HTR-8/SVneo (cell line): Measurements from ENCODE around the gene NANOS1.

Source experiments
- DNase-seq: peaks from one replicate; pipeline ENCODE4 v3.0.0; 2011; ENCODE audit warnings: low spot score, mixed read lengths; ENCODE audit not compliant: insufficient read length
- FAIRE-seq: peaks from 2 replicates; lab custom pipeline; 2011; peaks lifted over from hg19 to GRCh38; lab: Jason Lieb, UNC

The NANOS1 gene, protein sequence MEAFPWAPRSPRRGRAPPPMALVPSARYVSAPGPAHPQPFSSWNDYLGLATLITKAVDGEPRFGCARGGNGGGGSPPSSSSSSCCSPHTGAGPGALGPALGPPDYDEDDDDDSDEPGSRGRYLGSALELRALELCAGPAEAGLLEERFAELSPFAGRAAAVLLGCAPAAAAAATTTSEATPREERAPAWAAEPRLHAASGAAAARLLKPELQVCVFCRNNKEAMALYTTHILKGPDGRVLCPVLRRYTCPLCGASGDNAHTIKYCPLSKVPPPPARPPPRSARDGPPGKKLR

DNA sequence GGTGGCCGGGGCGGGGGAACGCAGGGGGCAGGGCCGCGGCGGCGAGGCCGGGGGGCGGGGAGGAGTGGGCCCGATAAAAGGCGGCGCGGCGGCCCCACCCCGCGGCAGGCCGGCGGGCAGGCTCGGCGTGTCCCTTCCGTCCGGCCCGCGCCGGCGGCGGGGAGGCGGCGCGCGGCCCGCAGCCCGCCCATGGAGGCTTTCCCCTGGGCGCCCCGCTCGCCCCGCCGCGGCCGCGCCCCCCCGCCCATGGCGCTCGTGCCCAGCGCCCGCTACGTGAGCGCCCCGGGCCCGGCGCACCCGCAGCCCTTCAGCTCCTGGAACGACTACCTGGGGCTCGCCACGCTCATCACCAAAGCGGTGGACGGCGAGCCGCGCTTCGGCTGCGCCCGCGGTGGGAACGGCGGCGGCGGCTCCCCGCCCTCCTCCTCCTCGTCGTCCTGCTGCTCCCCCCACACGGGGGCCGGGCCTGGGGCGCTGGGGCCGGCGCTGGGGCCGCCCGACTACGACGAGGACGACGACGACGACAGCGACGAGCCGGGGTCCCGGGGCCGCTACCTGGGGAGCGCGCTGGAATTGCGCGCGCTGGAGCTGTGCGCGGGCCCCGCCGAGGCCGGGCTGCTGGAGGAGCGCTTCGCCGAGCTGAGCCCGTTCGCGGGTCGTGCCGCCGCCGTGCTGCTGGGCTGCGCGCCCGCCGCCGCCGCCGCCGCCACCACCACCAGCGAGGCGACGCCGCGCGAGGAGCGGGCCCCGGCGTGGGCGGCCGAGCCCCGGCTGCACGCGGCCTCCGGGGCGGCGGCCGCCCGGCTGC, at the start of gene NANOS1:
Gene NANOS1, plus strand, starts transcription at position 102 of the 808 bp plus-strand sequence. Its CDS starts 88 bp downstream, at position 190.
- no peak for DNase-seq
- FAIRE-seq = no peak

- DNase-seq = no peak
- no peak for FAIRE-seq
Observed at GRCh38 chr10:118980135-118980865, 49.2 kb upstream of the NANOS1 start.

- FAIRE-seq = no peak
- DNase-seq = no peak
Observed at GRCh38 chr10:118980870-118981269, 48.6 kb upstream of the NANOS1 start.

DNA sequence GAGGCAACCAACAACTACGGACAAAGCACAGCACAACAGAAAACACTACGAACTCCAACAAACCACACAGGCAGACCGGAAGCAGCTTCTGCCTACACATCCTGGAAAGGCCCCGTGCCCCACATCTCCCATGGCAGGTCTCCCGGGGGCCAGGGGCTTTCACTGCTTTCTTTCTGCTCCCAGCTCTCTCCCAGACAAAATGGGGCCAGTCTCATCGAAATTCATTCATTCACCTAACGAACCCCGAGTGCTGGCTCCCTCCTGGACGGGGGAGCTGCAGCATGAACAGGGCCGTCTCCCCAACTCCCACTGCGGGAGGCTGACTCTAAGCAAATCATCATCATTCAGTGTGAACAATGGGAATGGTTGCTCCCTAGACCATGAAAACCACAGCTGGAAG, 47.6 kb upstream of the NANOS1 start:
- FAIRE-seq (no peak), DNase-seq (no peak)

- DNase-seq (no peak), FAIRE-seq (no peak)
Observed at GRCh38 chr10:118982366-118982765, 47.1 kb upstream of the NANOS1 start.

- FAIRE-seq (no peak), DNase-seq (no peak)
Observed at GRCh38 chr10:118983263-118983662, 46.3 kb upstream of the NANOS1 start.

- FAIRE-seq (no peak), DNase-seq (no peak)
Observed at GRCh38 chr10:118985576-118985975, 43.9 kb upstream of the NANOS1 start.

DNA sequence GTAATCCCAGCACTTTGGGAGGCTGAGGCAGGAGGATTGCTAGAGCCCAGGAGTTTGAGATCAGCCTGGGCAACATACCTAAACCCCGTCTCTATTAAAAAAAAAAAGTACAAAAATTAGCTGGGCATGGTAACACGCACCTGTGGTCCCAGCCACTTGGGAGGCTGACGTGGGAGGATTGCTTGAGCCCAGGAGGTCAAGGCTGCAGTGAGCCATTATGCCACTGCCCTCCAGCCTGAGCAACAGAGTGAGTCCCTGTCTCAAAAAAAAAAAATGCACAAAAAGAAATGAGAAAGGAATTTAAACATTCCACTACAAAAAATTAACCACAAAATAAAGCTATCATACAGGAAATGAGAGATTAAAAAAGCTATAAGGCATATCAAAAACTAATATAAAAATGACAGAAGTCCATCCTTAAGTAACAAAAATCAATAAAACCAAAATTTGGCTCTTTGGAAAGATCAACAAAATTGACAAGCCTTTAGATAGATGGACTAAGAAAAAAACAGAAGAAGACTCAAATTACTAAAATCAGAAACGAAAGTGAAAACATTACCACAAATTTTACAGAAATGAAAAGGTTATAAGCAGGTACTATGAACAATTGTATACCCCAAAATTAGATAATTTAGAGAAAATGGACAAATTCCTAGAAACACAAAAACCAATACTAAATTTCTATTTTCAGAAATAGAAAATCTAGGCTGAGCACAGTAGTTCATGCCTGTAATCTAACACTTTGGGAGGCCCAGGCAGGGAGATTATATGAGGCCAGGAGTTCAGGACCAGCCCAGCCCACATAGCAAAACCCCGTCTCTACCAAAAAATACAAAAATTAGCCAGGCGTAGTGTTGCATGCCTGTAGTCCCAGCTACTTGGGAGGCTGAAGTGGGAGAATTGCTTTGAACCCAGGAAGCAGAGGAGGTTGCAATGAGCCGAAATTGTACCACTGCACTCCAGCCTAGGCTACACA, 42.4 kb upstream of the NANOS1 start:
- DNase-seq (no peak), FAIRE-seq (no peak)

GRCh38 chr10:118990326-118990725, 39.2 kb upstream of the NANOS1 start:
- DNase-seq = no peak

GRCh38 chr10:118992496-118992895, 37.0 kb upstream of the NANOS1 start:
- DNase-seq = no peak
- FAIRE-seq = no peak

More at GRCh38 chr10:118990326-118990725, 39.2 kb upstream of the NANOS1 start:
- no peak for FAIRE-seq

DNA sequence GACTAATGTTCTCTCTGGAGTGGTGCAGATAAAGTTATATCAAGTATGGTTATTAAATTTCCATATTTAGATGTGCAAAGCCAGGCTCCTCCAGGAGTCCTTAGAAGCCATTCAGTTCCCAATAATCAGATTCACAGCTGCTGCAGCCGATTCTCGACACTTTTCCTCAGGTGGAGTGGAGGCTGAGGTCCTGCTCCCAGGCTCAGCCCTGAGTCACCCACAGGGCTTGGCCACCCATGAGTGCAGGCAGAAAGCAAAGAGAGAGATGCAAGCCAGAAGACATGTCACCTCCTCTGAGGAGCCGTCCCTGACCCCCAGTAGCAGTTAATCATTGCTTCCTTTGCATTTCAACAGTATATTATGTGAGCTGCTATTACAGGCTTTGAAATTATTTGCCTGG, 36.3 kb upstream of the NANOS1 start:
- FAIRE-seq = no peak
- DNase-seq = no peak

- no peak for DNase-seq
- FAIRE-seq = no peak
Observed at GRCh38 chr10:118994321-118994720, 35.2 kb upstream of the NANOS1 start.

- DNase-seq (no peak), FAIRE-seq (no peak)
Observed at GRCh38 chr10:118995739-118996138, 33.8 kb upstream of the NANOS1 start.

- no peak for DNase-seq
- no peak for FAIRE-seq
Observed at GRCh38 chr10:118997379-118997778, 32.1 kb upstream of the NANOS1 start.

- FAIRE-seq (no peak), DNase-seq (no peak)
Observed at GRCh38 chr10:118998183-118998582, 31.3 kb upstream of the NANOS1 start.

GRCh38 chr10:119001717-119002500, 27.6 kb upstream of the NANOS1 start:
- DNase-seq (no peak), FAIRE-seq (no peak)

- DNase-seq (no peak), FAIRE-seq (no peak)
Observed at GRCh38 chr10:119003572-119004289, 25.8 kb upstream of the NANOS1 start.

DNA sequence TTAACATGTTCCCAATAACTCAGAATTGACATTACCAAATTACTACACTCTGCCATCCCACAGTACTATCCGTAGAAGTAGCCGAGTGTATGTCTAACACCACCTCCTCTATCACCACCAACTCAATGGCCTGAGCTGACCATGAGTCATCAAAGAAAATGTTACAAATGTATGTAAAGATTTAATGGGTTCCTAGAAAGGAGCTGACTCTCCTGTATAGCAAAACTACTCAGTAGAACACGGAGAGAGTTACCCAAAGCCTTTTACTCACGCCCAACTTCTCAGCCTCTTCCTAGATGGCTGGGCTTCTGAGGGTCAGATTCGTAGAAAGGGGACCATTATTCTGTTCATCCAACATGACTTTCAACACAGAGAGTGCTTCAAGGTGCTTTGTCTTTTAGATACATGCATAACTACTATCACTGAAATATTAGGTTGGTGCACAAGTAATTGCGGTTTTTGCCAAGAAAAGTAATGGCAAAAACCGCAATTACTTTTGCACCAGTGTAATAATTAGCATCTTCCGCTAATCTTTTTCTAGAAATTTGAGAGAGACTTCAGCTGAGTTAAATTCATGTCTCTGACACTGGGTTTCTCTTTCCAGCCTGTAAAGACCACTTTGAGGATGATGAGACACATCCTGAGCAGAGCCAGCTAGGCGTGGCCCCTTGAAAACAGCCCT, 24.0 kb upstream of the NANOS1 start:
- no peak for FAIRE-seq
- DNase-seq = no peak
